Fibroblast of villous mesenchyme (primary cell): ENCODE data around the gene FMN1. TPM values are rescaled to one million over a fixed set of nuclear protein-coding genes. Genes with fewer than 3 reads are reported as not detected.

Experiments
- DNase-seq: peaks from one replicate; pipeline ENCODE4 v3.0.0-alpha.2; 2010; ENCODE audit warnings: low read depth
- H3K4me3 ChIP-seq: 2 replicates; pipeline ENCODE4 v1.5.1; 2011; ENCODE audit warnings: low read depth, mild to moderate bottlenecking, low read length
- total RNA-seq: library from RNA; depleted of rRNA; stranded (reverse); fragments of >200 nt; gene quantifications from 2 replicates; pipeline ENCODE4 v1.2.3, GENCODE V29; 2012
- TF ChIP-seq, protein P1 (sequence below): IDR thresholded peaks from 2 replicates; pipeline ENCODE4 v1.5.1; 2012; ENCODE audit warnings: low read depth, mild to moderate bottlenecking, low read length; ENCODE audit not compliant: insufficient read depth

FMN1 gene
- total RNA-seq, 1 donor: 8.6 TPM

DNA sequence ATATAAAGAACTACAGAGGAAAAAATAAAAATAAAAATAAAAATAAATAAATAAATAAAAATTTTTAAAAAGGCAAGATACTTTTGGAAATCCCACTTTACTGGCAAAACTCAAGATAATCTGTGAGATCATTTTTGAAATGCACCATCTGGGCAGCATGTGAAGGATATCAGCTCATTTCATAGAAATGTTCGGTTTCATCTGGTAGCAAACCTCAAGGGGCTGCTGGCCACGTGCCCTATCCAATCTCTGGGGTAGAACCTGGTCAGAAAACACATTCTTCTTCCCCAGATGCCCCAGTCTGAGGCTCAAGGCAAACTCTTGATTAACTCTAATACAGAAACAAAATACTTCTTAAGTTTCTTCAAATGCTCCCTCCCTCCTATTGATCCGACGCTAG, 166.0 kb downstream of the FMN1 start:
- TF ChIP-seq, protein P1, sequence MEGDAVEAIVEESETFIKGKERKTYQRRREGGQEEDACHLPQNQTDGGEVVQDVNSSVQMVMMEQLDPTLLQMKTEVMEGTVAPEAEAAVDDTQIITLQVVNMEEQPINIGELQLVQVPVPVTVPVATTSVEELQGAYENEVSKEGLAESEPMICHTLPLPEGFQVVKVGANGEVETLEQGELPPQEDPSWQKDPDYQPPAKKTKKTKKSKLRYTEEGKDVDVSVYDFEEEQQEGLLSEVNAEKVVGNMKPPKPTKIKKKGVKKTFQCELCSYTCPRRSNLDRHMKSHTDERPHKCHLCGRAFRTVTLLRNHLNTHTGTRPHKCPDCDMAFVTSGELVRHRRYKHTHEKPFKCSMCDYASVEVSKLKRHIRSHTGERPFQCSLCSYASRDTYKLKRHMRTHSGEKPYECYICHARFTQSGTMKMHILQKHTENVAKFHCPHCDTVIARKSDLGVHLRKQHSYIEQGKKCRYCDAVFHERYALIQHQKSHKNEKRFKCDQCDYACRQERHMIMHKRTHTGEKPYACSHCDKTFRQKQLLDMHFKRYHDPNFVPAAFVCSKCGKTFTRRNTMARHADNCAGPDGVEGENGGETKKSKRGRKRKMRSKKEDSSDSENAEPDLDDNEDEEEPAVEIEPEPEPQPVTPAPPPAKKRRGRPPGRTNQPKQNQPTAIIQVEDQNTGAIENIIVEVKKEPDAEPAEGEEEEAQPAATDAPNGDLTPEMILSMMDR: no peak
- DNase-seq: no peak
- H3K4me3 ChIP-seq: no peak overlapping the region

DNA sequence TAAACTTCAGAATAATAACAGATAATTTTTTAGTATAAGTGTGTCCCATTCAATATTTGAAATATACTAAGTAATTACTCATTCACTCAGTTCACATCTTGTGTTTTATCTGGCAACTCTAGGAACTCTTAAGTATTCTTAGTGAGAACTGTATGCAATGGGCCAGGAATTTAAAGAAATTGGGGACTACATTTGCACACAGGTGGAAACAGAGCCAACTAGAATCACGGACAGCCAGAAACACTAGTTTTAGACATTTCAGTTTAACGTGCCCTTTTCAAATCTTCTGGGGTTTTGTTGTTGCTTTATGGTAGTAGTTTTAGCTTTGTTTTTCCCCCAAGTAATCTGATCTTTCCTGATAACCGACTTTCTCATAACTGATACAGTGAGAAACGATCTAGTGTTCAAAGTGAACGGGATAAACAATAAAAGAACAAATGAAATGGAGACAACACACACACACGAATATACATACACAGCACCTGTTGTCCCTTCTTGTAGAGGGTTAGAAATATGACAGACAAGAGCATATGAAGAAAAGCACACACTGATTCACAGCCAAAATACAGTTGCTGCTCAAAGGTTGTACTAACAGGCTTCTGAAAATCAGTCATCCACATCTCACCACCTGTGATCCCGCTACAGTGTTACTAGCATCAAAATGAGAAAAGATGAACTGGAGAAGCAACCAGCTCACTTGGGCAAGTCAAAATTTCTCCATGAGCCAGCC, 167.0 kb downstream of the FMN1 start:
- TF ChIP-seq, protein P1: no peak
- no peak for DNase-seq
- H3K4me3 ChIP-seq: no peak overlapping the region

DNA sequence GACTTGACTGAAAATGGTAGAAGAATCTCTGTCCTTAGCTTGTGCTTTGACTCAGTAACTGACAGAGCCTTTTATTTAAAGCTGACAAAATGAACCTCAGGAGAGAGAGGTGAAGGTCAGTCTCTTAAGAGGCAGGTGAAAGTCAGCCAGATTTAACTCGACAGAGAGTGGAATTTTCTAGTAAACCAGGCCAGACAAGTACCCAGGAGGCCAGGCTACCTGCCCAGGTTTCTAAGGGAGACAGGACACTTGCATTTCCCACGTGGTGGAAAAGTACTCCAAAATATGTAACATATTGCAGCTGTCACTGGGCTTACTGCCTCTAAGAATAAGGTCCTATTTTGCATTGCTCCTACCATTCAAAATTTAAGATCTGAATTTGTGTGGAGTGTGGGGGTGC, 167.9 kb downstream of the FMN1 start:
- TF ChIP-seq, protein P1: no peak
- no peak for DNase-seq
- H3K4me3 ChIP-seq: no peak overlapping the region

DNA sequence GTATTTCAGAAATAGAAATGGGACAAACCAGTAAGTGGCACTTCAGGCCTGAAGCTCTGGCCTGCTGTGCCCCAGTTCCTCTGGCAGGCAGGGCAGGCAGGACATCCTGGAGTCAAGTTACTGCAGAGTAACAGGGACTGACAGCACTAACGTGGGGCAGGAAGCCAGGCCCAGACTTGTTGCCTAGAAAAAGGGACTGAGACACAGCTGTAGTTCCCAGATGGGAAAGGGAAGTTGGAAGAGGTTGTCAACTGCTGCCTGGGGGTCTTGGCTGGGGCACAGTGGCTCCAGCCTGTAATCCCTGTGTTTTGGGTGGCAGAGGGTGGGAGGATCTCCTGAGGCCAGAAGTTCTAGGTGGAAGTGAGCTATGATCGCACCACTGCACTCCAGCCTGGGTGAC, 171.9 kb downstream of the FMN1 start:
- TF ChIP-seq, protein P1: no peak
- peak; percentile 59 for DNase-seq

DNA sequence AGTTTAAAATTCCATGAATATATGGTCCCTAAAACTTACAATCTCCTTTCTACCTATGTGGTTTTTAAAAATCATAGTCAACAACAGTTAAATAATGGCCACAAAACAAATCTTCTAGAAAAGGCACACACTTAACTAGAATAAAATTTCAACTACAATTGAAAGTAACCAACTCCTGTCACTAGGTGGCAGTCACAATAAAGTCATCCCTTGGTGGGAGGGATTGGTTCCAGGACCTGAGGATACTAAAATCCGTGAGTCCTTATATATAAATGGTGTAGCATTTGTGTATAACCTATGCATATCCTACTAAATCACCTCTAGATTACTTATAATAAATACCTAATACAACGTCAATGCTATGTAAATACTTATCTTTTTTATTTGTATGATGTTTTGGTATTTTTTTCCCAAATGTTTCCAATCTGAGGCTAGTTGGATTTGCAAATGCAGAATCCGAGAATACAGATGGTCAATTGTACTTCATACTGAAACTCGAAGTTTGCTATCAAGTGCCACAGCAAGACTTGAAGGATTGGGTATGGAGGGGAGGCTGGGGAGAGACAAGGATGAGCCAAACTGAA, 172.6 kb downstream of the FMN1 start:
- peak; percentile 63 for DNase-seq
- TF ChIP-seq, protein P1: peak; percentile 66
- H3K4me3 ChIP-seq: no peak overlapping the region

More for the DNA sequence above, 171.9 kb downstream of the FMN1 start:
- no peak overlapping the region for H3K4me3 ChIP-seq

DNA sequence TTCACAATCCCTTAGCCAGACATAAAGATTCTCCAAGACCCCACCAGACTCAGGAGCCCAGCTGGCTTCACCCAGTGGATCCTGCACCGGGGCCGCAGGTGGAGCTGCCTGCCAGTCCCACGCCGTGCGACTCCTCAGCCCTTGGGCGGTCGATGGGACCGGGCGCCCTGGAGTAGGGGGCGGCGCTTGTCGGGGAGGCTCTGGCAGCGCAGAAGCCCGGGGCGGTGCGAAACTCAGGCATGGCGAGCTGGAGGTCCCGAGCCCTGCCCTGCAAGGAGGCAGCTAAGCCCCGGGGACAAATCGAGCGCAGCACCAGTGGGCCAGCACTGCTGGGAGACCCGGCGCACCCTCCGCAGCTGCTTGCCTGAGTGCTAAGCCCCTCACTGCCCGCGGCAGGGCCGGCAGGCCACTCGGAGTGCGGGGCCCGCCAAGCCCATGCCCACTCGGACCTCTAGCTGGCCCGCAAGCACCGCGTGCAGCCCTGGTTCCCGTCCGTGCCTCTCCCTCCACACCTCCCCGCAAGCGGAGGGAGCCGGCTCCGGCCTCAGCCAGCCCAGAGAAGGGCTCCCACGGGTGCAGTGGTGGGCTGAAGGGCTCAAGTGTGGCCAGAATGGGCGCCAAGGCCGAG, 175.0 kb downstream of the FMN1 start:
- no peak for DNase-seq
- TF ChIP-seq, protein P1: no peak
- H3K4me3 ChIP-seq: no peak overlapping the region
